ENCODE data around the gene SKIC2.

GRCh38 chr6:31918069-31918720 lies 40.8 kb upstream of the SKIC2 start:
- no peak for TF ChIP-seq EZH2phosphoT487 (IDR thresholded peaks at IDR 0.05; ENCODE audit: insufficient read depth, low read depth)
- TF ChIP-seq EZH2 (IDR thresholded peaks at IDR 0.05; ENCODE audit: insufficient read depth, poor library complexity, severe bottlenecking): no peak

Measured in GM23248 (cell line).